Cortex of kidney (tissue), 1 donor: ENCODE data around the gene NUB1.

ENCODE experiments used
- DNase-seq: peaks from one replicate; lab custom pipeline; 2025; lab: John Stamatoyannopoulos, UW

NUB1 gene

GRCh38 chr7:151314401-151314800, 27.2 kb upstream of the NUB1 start:
- no peak for DNase-seq

DNA sequence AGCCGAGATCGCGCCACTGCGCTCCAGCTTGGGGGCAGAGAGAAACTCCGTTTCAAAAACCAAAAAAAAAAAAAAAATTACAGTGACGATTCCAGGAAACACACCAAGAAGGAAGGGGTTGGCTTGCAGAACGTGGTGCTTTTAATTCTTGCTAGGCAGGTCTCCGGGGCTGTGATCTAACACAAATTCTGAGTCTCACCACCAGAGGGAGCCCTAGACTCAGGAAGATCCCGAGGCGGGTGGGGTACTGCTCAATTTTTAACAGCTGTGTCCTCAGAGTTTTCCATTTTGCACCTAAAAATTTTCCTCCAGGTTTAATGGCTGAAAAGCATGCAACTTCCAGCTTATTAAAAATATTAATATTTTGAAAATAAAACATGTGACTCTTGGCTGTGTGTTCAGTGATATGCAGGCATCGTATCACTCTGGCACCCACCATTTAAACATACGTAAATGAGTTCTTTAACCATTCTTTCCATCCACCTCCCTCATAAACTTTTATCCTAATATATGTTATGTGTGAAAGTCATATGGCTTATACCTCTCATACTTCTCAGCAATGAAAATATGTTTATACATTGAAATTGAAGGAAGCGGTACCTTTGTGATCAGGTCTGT, 26.5 kb upstream of the NUB1 start:
- no peak for DNase-seq

- no peak for DNase-seq
Observed at GRCh38 chr7:151316896-151317295, 24.7 kb upstream of the NUB1 start.

- no peak for DNase-seq
Observed at GRCh38 chr7:151317936-151318335, 23.7 kb upstream of the NUB1 start.

- DNase-seq = no peak
Observed at GRCh38 chr7:151319189-151319588, 22.4 kb upstream of the NUB1 start.

DNA sequence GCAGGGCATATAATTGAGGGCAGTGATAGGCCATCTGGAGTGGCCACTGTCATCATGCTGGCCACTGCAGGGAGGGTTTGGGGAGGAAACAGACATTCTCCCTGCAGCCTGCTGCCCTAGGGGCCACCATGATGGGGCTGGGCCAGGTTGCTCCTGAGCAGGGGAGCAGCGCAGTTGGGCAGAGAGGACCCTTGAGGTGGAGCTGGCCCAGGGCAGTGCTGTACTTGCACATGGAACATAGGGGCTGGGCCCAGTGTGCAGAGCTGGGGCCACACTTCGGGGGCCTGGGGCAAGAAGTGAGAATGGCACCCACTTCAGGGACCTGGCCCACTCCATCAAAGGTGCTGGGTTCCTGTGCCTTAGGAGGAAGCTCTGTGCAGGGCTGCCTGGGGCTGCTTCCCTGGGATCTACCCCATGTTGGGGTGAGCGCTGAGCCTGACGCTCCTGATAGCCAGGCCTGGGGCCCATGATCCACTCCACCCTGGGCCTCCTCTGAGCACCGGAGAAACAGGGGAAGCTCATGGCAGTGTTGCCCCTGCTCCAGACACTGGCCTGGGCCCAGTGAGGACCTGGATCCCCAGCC, 21.3 kb upstream of the NUB1 start:
- no peak for DNase-seq

- no peak for DNase-seq
Observed at GRCh38 chr7:151321341-151321740, 20.3 kb upstream of the NUB1 start.

- DNase-seq = no peak
Observed at GRCh38 chr7:151322906-151323305, 18.7 kb upstream of the NUB1 start.

GRCh38 chr7:151327022-151327421, 14.6 kb upstream of the NUB1 start:
- no peak for DNase-seq

DNA sequence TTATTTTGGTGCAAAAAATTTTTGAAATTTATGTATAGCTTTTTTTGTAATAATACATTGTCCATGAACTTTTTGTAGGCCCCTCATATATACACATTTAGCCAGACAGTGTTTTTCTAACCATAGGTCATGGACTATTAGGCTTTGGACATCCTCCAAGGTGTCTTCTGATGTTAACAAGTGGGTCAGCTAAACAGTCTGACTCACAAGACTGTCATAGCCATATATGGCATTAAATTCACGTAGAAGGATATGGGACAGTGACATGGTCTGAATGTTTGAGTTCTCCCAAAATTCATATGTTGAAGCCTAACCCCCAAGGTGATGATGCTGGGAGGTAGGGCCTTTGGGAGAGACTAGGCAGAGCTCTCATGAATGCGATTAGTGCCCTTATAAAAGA, 14.0 kb upstream of the NUB1 start:
- DNase-seq = no peak

DNA sequence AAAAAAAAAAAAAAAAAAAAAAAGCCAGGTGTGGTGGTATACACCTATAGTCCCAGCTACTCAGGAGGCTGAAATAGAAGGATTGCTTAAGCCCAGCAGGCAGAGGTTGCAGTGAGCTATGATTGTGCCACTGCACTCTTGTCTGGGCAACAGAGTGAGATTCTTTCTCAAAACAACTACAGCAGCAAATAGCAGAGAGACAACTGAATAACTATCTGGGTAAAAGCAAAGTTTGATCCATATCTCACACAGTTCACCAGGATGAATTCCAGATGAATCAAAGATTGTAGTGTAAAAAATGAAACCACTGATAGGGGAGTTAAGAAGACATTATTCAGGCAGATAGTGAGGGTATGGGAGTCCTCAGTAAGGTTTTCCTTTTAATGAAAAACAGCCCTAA, 11.4 kb upstream of the NUB1 start:
- DNase-seq = no peak

GRCh38 chr7:151330661-151331060, 11.0 kb upstream of the NUB1 start:
- no peak for DNase-seq

DNA sequence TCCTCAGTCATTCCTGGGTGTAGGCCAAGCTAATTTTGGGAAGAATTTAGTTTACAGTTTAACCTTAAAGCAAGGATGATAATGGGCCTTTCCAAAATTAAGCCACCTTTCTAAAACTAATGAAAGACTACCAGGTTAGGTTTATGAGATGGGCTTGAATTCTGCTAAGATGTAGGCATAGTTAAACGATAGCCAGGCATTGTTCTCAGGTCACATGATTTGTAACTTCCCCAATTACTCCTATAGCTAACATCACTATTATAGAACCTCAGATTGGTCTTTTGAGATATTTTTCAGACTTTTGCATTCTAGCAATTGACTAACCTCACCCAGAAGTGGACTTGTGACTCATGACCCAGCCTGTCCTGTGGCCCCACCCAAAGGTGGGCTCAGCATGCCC, 7.0 kb upstream of the NUB1 start:
- no peak for DNase-seq

DNA sequence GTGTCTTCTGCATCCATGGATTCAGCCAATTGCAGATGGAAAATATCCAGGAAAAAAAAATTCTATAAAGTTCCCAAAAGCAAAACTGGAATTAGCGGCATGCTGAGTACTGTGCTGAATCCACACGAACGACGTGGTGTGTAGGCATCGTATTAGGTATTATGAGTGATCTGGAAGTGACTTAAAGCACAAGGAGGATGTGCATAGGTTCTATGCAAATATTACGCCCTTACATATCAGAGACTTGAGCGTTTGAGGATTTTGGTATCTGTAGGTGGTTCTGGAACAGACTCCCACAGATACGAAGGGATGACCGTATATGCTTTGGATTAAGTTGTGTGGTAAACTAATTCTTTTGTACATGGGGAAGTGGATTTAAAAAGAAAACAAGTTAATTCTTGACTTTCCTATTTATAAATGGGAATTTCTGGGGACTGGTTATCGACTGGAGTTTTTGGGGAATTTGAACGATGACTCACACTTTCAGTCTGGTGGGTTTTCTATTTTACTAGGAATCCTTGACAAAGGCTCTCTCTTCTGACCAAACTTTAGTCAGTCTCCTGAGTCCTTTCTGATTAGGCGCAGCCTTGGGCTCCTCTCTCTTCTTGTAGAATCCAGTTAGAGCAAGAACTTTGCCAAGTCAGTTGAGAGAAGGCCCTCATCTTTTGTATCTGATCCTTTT, 5.4 kb upstream of the NUB1 start:
- DNase-seq = no peak

- DNase-seq = no peak
Observed at GRCh38 chr7:151337346-151337745, 4.3 kb upstream of the NUB1 start.

- no peak for DNase-seq
Observed at GRCh38 chr7:151338809-151339208, 2.8 kb upstream of the NUB1 start.

GRCh38 chr7:151339651-151340382, 1.8 kb upstream of the NUB1 start:
- no peak for DNase-seq

DNA sequence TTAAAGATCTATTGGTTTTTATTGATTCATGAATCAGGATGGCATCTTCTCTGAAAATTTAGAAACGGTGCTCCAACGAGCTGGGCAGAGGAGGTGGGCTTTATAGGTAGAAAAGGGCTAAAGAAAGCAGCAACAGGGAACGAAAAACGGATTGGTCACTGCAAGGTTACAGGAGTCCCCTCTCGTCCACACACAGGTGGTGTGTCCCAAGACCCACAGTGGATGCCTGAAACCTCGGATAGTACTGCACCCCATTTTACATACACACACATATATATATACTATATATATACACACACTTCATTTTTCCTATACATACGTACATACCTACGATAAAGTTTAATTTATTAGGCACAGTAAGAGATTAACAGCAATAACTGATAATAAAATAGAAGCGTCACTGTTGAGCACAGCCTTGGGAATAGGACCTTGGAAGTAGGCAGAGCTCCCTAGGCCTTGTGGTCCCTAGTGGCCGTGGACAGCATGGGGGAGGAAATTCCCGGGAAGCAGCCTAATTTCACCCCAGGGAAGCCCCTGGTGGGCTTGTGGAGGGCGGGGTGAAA, 737 bp upstream of the NUB1 start:
- no peak for DNase-seq

GRCh38 chr7:151342102-151342646, 562 bp downstream of the NUB1 start:
- no peak for DNase-seq

GRCh38 chr7:151342811-151343210, 1.2 kb downstream of the NUB1 start:
- no peak for DNase-seq

GRCh38 chr7:151343516-151343915, 1.9 kb downstream of the NUB1 start:
- DNase-seq = no peak
